Breast epithelium (tissue), 4 donors: ENCODE results near the gene CCDC24. TPM values are rescaled to one million over a fixed set of nuclear protein-coding genes. Genes with fewer than 3 reads are reported as not detected.

Experiments used
- DNase-seq, 2 donors: peaks; one replicate each; pipeline ENCODE4 v3.0.0-alpha.2; 2019; ENCODE audit warnings: low spot score in 2 of 2
- H3K27ac ChIP-seq, 2 donors: fragments of 200-600 bp; sonication (generic) in 1 of 2; one replicate each; pipeline ENCODE4 v1.5.1; 2016 to 2019; ENCODE audit warnings: mild to moderate bottlenecking in 1 of 2
- H3K27me3 ChIP-seq, 2 donors: fragments of 200-600 bp; sonication (generic) in 1 of 2; one replicate each; pipeline versions ENCODE4 v1.5.1 to v1.6.0; 2017 to 2019; ENCODE audit warnings: control low read depth in 1 of 2, mild to moderate bottlenecking in 1 of 2
- H3K36me3 ChIP-seq: fragments of 200-600 bp; one replicate; pipeline ENCODE4 v1.5.1; 2019
- H3K4me1 ChIP-seq, 2 donors: fragments of 200-600 bp; sonication (generic); one replicate each; pipeline ENCODE4 v1.5.1; 2016 to 2019; ENCODE audit warnings: control low read depth in 1 of 2
- H3K4me3 ChIP-seq, 3 donors: fragments of 200-600 bp; sonication (generic); 1 replicate in 2 of 3; 2 replicates in 1 of 3; pipeline ENCODE4 v1.5.1; 2016 to 2019; ENCODE audit warnings: mild to moderate bottlenecking in 3 of 3, moderate library complexity in 2 of 3
- H3K9me3 ChIP-seq, 2 donors: fragments of 200-600 bp; sonication (generic) in 1 of 2; one replicate each; pipeline ENCODE4 v1.5.1; 2016 to 2019; ENCODE audit warnings: control low read depth in 1 of 2
- POLR2A ChIP-seq: fragments of 450-650 bp; IDR thresholded peaks from one replicate; pipeline ENCODE4 v1.6.1; 2016; ENCODE audit warnings: antibody characterized with exemption, mild to moderate bottlenecking, moderate library complexity
- POLR2AphosphoS5 ChIP-seq, 3 donors: sonication (generic); formaldehyde crosslinking; IDR thresholded peaks; one replicate each; pipeline ENCODE4 v1.6.1; 2017; ENCODE audit warnings: antibody characterized with exemption in 3 of 3
- intact Hi-C: fragments of 100-400 bp; cut with DNase I; formaldehyde crosslinking; loops from one replicate; pipeline ENCODE4 v1.15.1; 2023; ENCODE audit warnings: low total_unique reads
- total RNA-seq, 3 donors: library from RNA; depleted of rRNA; stranded (reverse); fragments of >200 nt; gene quantifications; one replicate each; pipeline ENCODE4 v1.1.0, GENCODE V29; 2016
- TF ChIP-seq, protein P1 (sequence below), 3 donors: fragments of 450-650 bp; IDR thresholded peaks; one replicate each; pipeline ENCODE4 v1.5.1; 2016 to 2017; ENCODE audit warnings: antibody characterized with exemption in 3 of 3, mild to moderate bottlenecking in 3 of 3, moderate library complexity in 3 of 3

CCDC24 gene
- total RNA-seq, 3 donors from 2014 or later, result 5.4 to 12.5 (median 12.3) TPM

DNA sequence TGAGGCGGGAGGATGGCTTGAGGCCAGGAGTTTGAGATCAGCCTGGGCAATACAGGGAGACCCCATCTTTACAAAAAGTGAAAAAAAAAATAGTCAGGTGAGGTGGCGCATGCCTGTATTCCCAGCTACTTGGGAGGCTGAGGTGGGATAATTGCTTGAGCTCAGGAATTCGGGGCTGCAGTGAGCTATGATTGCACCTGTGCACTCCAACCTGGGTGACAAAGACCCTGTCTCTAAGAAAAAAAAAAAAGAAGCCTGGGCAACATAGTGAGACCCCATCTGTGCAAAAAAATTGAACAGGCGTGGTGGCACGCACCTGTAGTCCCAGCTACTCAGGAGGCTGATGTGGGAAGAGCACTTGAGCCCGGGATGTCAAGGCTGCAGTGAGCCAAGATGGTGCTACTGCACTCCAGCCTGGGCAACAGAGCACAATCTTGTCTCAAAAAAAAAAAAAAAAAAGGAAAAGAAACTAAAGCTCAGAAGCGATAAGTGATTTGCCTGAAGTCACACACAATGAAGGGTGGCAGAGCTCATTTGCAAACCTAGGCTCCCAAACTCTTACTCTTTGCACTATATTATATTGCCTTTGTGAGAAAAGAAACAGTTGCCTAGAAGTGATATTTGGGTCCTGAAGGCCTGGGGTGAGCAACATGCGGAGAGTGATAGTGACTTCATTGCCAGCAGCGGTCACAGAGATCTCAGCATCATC is 2.0 kb downstream of the CCDC24 start:
- TF ChIP-seq POLR2A, result no peak
- TF ChIP-seq, protein P1, sequence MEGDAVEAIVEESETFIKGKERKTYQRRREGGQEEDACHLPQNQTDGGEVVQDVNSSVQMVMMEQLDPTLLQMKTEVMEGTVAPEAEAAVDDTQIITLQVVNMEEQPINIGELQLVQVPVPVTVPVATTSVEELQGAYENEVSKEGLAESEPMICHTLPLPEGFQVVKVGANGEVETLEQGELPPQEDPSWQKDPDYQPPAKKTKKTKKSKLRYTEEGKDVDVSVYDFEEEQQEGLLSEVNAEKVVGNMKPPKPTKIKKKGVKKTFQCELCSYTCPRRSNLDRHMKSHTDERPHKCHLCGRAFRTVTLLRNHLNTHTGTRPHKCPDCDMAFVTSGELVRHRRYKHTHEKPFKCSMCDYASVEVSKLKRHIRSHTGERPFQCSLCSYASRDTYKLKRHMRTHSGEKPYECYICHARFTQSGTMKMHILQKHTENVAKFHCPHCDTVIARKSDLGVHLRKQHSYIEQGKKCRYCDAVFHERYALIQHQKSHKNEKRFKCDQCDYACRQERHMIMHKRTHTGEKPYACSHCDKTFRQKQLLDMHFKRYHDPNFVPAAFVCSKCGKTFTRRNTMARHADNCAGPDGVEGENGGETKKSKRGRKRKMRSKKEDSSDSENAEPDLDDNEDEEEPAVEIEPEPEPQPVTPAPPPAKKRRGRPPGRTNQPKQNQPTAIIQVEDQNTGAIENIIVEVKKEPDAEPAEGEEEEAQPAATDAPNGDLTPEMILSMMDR (IDR thresholded peaks at IDR 0.05), result no peak
- TF ChIP-seq POLR2AphosphoS5 (IDR thresholded peaks at IDR 0.05), result no peak
- H3K4me1 ChIP-seq, result peaks cover 0 to 5% of the 10 kb centered on the region in 2 donors
- DNase-seq, result no peak
- H3K27me3 ChIP-seq, result no peaks in the 10 kb centered on the region
- no peaks in the 10 kb centered on the region for H3K36me3 ChIP-seq
- no peak overlapping the region for H3K4me3 ChIP-seq
- intact Hi-C loops, result no loop called here
- H3K27ac ChIP-seq, result no peak overlapping the region
- no peaks in the 10 kb centered on the region for H3K9me3 ChIP-seq

GRCh38 chr1:43994071-43994470 is 2.7 kb downstream of the CCDC24 start:
- Histone ChIP-seq H3K4me1 (peaks cover 0 to 5% of the 10 kb centered on the region in 2 donors), H3K36me3 (no peaks in the 10 kb centered on the region), H3K27me3 (no peaks in the 10 kb centered on the region), H3K9me3 (no peaks in the 10 kb centered on the region), H3K27ac (no peak overlapping the region), H3K4me3 (no peak overlapping the region)
- DNase-seq, result no peak
- intact Hi-C loops, result no loop called here
- TF ChIP-seq POLR2A, result no peak
- TF ChIP-seq, protein P1 (IDR thresholded peaks at IDR 0.05), result no peak
- no peak for TF ChIP-seq POLR2AphosphoS5 (IDR thresholded peaks at IDR 0.05)

DNA sequence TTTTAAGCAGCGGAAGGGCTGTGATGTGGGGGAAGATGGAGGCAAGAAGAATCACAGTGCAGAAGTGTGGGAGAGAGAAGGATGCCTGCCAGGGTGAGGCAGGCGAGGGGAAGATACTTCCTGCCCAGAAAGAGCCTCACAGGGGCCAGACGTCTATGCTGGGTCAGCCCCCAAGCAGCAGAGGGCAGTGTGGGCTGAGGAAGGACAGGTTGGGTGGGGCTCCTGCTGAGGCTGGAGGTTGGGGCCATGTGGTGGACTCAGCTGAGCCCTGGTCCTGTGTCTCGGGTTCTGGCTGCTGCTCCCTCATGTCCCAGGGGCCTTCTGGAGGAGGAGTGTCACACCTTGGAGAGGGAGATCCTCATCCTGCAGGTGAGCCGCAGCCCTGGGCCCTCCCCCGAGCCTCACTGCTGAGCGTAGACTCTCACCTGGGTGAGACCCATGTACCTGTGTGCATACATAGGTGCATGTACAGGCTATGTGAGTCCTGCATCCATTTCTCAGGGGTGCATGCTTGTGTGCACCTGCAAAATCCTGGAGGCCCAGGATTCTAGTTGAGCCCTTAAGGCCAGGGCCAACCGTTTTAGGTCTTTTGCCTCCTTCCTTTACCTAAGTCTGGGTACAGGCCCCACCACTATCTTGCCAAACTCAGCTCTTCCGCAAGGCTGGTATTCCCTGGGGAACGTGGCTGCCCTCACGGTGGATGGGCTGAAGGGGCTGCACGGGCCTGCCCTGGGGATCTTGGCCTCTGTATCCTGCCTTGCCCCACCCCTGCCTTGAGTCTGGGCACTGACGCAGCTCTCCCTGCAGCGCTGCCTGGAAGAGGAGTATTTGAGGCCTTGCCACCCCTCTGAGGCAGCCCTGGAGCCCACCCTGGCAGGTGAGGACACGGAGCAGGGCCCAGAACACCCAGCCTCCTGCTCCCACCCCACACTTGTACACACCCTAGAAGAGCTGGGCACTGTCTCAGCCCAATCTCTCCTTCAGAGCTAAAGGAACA is 3.7 kb downstream of the CCDC24 start:
- Histone ChIP-seq H3K4me3 (no peak overlapping the region), H3K9me3 (no peaks in the 10 kb centered on the region), H3K27ac (no peak overlapping the region), H3K27me3 (no peaks in the 10 kb centered on the region), H3K36me3 (no peaks in the 10 kb centered on the region), H3K4me1 (peaks cover 0 to 5% of the 10 kb centered on the region in 2 donors)
- intact Hi-C loops, result no loop called here
- TF ChIP-seq POLR2A, result no peak
- TF ChIP-seq, protein P1 (IDR thresholded peaks at IDR 0.05), result no peak
- no peak for TF ChIP-seq POLR2AphosphoS5 (IDR thresholded peaks at IDR 0.05)
- DNase-seq, result no peak

GRCh38 chr1:43995984-43996732 is 4.8 kb downstream of the CCDC24 start:
- H3K36me3 ChIP-seq, result no peaks in the 10 kb centered on the region
- H3K27ac ChIP-seq, result no peak overlapping the region
- TF ChIP-seq POLR2AphosphoS5 (IDR thresholded peaks at IDR 0.05) (no peak), POLR2A (no peak)
- TF ChIP-seq, protein P1 (IDR thresholded peaks at IDR 0.05), result no peak
- H3K4me1 ChIP-seq, result peaks cover 0 to 1% of the 10 kb centered on the region in 2 donors
- H3K9me3 ChIP-seq, result no peaks in the 10 kb centered on the region
- no peak overlapping the region for H3K4me3 ChIP-seq
- H3K27me3 ChIP-seq, result no peaks in the 10 kb centered on the region
- no peak for DNase-seq
- intact Hi-C loops, result loop anchor here (2.0 kb wide), 1 partner anchor 25 kb away; no protein-coding TSS in a partner anchor
